ENCODE results near the gene WDR5.
"Not testable (repeated sequence)": the region's sequence is repeated elsewhere in the genome, so short reads cannot be mapped to it uniquely, and the experiment has no call there.

WDR5 gene

DNA sequence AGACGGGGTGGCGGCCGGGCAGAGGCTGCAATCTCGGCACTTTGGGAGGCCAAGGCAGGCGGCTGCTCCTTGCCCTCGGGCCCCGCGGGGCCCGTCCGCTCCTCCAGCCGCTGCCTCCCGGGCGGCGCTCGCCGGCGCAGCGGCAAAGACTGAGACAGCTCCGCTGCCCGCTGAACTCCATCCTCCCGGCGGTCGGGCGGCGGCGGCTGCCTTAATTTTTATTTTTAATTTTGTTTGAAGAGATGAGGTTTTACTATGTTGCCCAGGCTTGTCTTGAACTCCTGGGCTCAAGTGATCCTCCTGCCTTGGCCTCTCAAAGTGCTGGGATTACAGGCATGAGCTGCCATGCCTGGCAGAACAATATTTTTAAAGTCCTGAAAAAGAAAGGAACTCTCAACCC, 16.9 kb upstream of the WDR5 start:
- no CpG with 5 or more reads among the region's 26 CpGs for WGBS (ENCODE audit: insufficient coverage, insufficient read length)
- H3K27ac ChIP-seq (ENCODE audit: low read length); H3K27me3 ChIP-seq (ENCODE audit: control insufficient read depth, insufficient read depth, low read length); H3K9me3 ChIP-seq (ENCODE audit: control insufficient read depth, insufficient read depth, low read length); H3K36me3 ChIP-seq (ENCODE audit: control insufficient read depth, insufficient read depth, low read length); DNase-seq (ENCODE audit: low read depth, low spot score); H3K4me3 ChIP-seq (ENCODE audit: low read length); H3K4me1 ChIP-seq (ENCODE audit: control insufficient read depth, insufficient read depth, low read length): not testable (repeated sequence)

DNA sequence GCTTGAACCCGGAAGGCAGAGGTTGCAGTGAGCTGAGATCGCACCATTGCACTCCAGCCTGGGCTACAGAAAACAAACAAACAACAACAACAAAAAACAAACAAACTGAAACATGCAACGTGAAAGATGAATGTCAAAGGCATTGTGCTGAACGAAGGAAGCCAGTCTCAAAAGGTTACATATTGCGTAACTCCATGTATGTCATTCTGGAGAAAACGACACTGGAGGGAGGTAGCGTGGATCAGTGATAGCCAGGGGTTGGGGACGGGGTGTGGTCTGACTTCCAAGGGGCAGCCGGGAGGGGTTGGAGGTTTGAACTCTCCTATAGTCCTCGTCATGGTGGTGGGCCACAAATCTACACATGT, 12.1 kb upstream of the WDR5 start:
- Histone ChIP-seq H3K27me3 (ENCODE audit: control insufficient read depth, insufficient read depth, low read length) (no peaks in the 10 kb centered on the region), H3K4me1 (ENCODE audit: control insufficient read depth, insufficient read depth, low read length) (no peaks in the 10 kb centered on the region), H3K9me3 (ENCODE audit: control insufficient read depth, insufficient read depth, low read length) (no peaks in the 10 kb centered on the region), H3K4me3 (ENCODE audit: low read length) (no peak overlapping the region), H3K36me3 (ENCODE audit: control insufficient read depth, insufficient read depth, low read length) (no peaks in the 10 kb centered on the region), H3K27ac (ENCODE audit: low read length) (no peak overlapping the region)
- DNase-seq (ENCODE audit: low read depth, low spot score), result no peak
- WGBS (ENCODE audit: insufficient coverage, insufficient read length), result no CpG with 5 or more reads among the region's 10 CpGs

DNA sequence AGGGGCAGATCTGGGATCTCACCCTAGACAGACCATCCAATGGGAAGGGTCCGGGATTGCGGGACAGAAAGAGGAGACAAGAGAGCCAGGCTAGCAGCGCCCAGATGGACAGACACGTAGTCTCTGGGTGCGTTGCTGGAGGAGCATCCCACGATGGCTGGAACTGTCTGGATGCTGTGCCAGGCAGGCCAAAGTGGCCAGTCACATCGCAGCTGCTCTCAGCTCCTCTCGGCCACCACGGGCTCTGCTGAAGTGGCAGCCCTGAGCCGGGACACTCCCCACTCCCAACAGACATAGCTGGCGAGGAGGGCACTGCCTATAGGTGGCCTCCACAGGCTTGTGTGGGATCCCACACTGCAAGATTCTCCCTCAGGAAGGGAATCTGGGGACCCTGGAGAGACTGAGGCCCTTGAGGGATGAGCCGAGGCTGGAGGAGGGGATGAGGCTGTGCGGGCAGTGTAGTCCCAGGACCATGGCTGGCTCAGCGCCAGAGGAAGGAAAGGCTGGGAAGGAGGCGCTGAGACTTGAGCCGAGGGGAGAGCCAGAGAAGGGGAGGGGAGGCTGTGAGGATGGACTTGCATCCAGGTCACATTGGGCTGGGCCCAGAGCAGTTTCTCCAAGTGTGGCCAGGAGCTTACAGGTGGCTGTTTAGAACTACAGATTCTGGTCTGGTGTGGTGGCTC, 10.3 kb upstream of the WDR5 start:
- no CpG with 5 or more reads among the region's 16 CpGs for WGBS (ENCODE audit: insufficient coverage, insufficient read length)
- no peaks in the 10 kb centered on the region for H3K36me3 ChIP-seq (ENCODE audit: control insufficient read depth, insufficient read depth, low read length)
- H3K4me1 ChIP-seq (ENCODE audit: control insufficient read depth, insufficient read depth, low read length), result no peaks in the 10 kb centered on the region
- DNase-seq (ENCODE audit: low read depth, low spot score), result no peak
- no peak overlapping the region for H3K27ac ChIP-seq (ENCODE audit: low read length)
- no peaks in the 10 kb centered on the region for H3K9me3 ChIP-seq (ENCODE audit: control insufficient read depth, insufficient read depth, low read length)
- no peaks in the 10 kb centered on the region for H3K27me3 ChIP-seq (ENCODE audit: control insufficient read depth, insufficient read depth, low read length)
- H3K4me3 ChIP-seq (ENCODE audit: low read length), result no peak overlapping the region

GRCh38 chr9:134126373-134126772, 9.5 kb upstream of the WDR5 start:
- Histone ChIP-seq H3K36me3 (ENCODE audit: control insufficient read depth, insufficient read depth, low read length) (no peaks in the 10 kb centered on the region), H3K9me3 (ENCODE audit: control insufficient read depth, insufficient read depth, low read length) (no peaks in the 10 kb centered on the region), H3K4me1 (ENCODE audit: control insufficient read depth, insufficient read depth, low read length) (peaks cover 3% of the 10 kb centered on the region; the same call in 1 of the 2 replicates), H3K4me3 (ENCODE audit: low read length) (no peak overlapping the region), H3K27me3 (ENCODE audit: control insufficient read depth, insufficient read depth, low read length) (no peaks in the 10 kb centered on the region), H3K27ac (ENCODE audit: low read length) (no peak overlapping the region)
- no peak for DNase-seq (ENCODE audit: low read depth, low spot score)
- no CpG with 5 or more reads among the region's 14 CpGs for WGBS (ENCODE audit: insufficient coverage, insufficient read length)

- no peak for DNase-seq (ENCODE audit: low read depth, low spot score)
- no peak overlapping the region for H3K27ac ChIP-seq (ENCODE audit: low read length)
- no CpG with 5 or more reads among the region's 13 CpGs for WGBS (ENCODE audit: insufficient coverage, insufficient read length)
- no peak overlapping the region for H3K4me3 ChIP-seq (ENCODE audit: low read length)
- no peaks in the 10 kb centered on the region for H3K36me3 ChIP-seq (ENCODE audit: control insufficient read depth, insufficient read depth, low read length)
- peaks cover 7% of the 10 kb centered on the region for H3K4me1 ChIP-seq (ENCODE audit: control insufficient read depth, insufficient read depth, low read length)
- H3K9me3 ChIP-seq (ENCODE audit: control insufficient read depth, insufficient read depth, low read length), result no peaks in the 10 kb centered on the region
- no peaks in the 10 kb centered on the region for H3K27me3 ChIP-seq (ENCODE audit: control insufficient read depth, insufficient read depth, low read length)
These were observed 8.8 kb upstream of the WDR5 start for GRCh38 chr9:134127065-134127580.

GRCh38 chr9:134127616-134128015, 8.3 kb upstream of the WDR5 start:
- H3K27ac ChIP-seq (ENCODE audit: low read length), result no peak overlapping the region
- H3K4me1 ChIP-seq (ENCODE audit: control insufficient read depth, insufficient read depth, low read length), result peaks cover 8% of the 10 kb centered on the region
- no peaks in the 10 kb centered on the region for H3K9me3 ChIP-seq (ENCODE audit: control insufficient read depth, insufficient read depth, low read length)
- H3K27me3 ChIP-seq (ENCODE audit: control insufficient read depth, insufficient read depth, low read length), result no peaks in the 10 kb centered on the region
- no peak overlapping the region for H3K4me3 ChIP-seq (ENCODE audit: low read length)
- DNase-seq (ENCODE audit: low read depth, low spot score), result no peak
- no peaks in the 10 kb centered on the region for H3K36me3 ChIP-seq (ENCODE audit: control insufficient read depth, insufficient read depth, low read length)
- no CpG with 5 or more reads among the region's 12 CpGs for WGBS (ENCODE audit: insufficient coverage, insufficient read length)

DNA sequence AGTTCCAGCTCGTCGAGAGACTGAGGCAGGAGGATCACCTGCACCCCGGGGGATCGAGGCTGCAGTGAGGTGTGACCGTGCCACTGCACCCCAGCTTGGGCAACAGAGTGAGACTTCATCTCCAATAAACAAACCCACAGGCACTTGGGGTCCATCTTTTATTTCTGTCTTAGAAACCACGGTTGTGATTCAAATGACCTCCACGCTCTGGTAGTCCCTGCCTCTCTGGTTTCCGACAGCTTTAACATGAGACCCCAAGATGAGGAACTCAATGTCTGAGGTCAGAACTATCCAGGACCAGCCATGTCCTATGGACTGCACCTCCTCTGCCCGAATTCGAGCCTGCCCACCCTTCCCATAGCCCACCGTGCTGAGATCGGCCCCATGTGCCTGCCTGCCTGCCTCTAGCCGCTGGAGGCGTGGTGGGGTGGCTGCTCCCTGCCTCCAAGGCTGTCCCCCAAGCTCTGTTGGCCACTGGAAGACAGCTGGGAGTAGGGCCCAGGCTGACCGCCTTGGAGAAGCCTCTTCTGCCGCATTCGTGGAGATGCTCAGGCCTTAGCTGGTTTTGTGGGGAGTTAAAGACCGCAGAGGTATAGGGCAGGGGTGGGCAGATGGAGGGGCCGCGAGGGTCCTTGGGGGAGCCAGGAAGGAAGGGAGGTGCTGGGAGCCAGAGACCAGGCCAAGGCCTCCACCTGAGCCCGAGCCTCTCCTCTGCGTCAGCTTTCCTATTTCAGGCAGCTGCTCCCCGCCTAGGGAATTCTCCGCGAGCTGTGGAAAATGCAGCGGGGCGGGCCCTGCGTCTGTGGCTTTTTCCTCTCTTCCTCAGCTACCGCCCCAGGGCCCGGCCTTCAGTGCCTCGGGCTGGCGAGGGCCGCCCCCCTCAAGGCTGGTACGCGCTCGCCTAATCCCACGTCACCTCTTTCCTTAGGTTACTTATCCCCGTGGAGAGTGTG, 6.9 kb upstream of the WDR5 start:
- no peak overlapping the region for H3K4me3 ChIP-seq (ENCODE audit: low read length)

GRCh38 chr9:134130503-134131375, 5.1 kb upstream of the WDR5 start:
- DNase-seq (ENCODE audit: low read depth, low spot score), result peak; percentile 43
- peaks cover 12% of the 10 kb centered on the region for H3K4me1 ChIP-seq (ENCODE audit: control insufficient read depth, insufficient read depth, low read length)
- H3K36me3 ChIP-seq (ENCODE audit: control insufficient read depth, insufficient read depth, low read length), result no peaks in the 10 kb centered on the region
- no peaks in the 10 kb centered on the region for H3K27me3 ChIP-seq (ENCODE audit: control insufficient read depth, insufficient read depth, low read length)
- H3K9me3 ChIP-seq (ENCODE audit: control insufficient read depth, insufficient read depth, low read length), result no peaks in the 10 kb centered on the region
- no CpG with 5 or more reads among the region's 23 CpGs for WGBS (ENCODE audit: insufficient coverage, insufficient read length)
- no peak overlapping the region for H3K4me3 ChIP-seq (ENCODE audit: low read length)
- no peak overlapping the region for H3K27ac ChIP-seq (ENCODE audit: low read length)

More for the DNA sequence above, 6.9 kb upstream of the WDR5 start:
- no peaks in the 10 kb centered on the region for H3K27me3 ChIP-seq (ENCODE audit: control insufficient read depth, insufficient read depth, low read length)
- peaks cover 8% of the 10 kb centered on the region for H3K4me1 ChIP-seq (ENCODE audit: control insufficient read depth, insufficient read depth, low read length)
- H3K9me3 ChIP-seq (ENCODE audit: control insufficient read depth, insufficient read depth, low read length), result no peaks in the 10 kb centered on the region
- no peaks in the 10 kb centered on the region for H3K36me3 ChIP-seq (ENCODE audit: control insufficient read depth, insufficient read depth, low read length)
- no peak for DNase-seq (ENCODE audit: low read depth, low spot score)
- WGBS (ENCODE audit: insufficient coverage, insufficient read length), result no CpG with 5 or more reads among the region's 38 CpGs
- H3K27ac ChIP-seq (ENCODE audit: low read length), result no peak overlapping the region

DNA sequence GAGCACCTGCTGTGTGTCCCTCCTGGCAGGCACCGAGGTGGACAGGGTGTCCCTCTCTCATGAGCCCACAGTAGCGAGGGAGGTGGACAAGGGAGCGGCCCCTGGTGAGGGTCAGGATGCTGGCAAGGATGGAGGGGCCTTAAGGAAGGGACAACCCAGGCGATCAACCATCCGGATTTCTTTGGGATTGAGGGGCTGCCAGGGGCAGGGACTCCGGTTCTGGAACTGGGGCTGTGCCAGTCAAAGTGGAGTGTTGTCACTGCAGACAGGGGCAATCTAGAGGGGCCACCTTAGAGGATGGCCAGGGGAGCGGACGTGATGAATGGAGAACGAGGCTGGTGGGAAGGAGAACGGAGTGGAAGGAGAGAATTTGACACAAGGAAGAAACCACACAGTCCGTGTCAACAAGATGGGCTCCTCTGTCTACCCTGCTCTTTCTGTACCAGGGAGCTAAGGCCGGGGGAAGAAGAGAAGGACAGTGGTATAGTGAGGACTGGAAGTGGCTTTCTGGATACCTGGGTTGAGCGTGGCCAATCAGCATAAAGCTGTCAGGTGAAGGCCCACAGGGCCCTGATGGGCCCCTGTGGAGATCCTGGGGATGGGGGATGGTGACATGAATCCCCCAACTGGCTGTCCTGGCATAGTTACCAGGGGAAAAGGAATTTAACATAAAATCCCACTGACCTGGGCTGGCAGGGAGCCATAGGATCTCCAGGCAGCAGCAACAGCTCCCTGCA, 4.2 kb upstream of the WDR5 start:
- Histone ChIP-seq H3K27me3 (ENCODE audit: control insufficient read depth, insufficient read depth, low read length) (no peaks in the 10 kb centered on the region), H3K4me1 (ENCODE audit: control insufficient read depth, insufficient read depth, low read length) (peaks cover 12% of the 10 kb centered on the region), H3K4me3 (ENCODE audit: low read length) (no peak overlapping the region), H3K27ac (ENCODE audit: low read length) (no peak overlapping the region), H3K36me3 (ENCODE audit: control insufficient read depth, insufficient read depth, low read length) (no peaks in the 10 kb centered on the region), H3K9me3 (ENCODE audit: control insufficient read depth, insufficient read depth, low read length) (no peaks in the 10 kb centered on the region)
- no peak for DNase-seq (ENCODE audit: low read depth, low spot score)
- WGBS (ENCODE audit: insufficient coverage, insufficient read length), result no CpG with 5 or more reads among the region's 13 CpGs

Measured in iPS DF 6.9 (cell line).